ENCODE data around the gene ITFG2.
"Not testable (repeated sequence)": the region's sequence is repeated elsewhere in the genome, so short reads cannot be mapped to it uniquely, and the experiment has no call there.

ITFG2 gene

GRCh38 chr12:2858944-2859421 is 46.5 kb downstream of the ITFG2 start:
- no peak for DNase-seq (ENCODE audit: low read depth in 2 of 3, low spot score in 1 of 3)

- DNase-seq (ENCODE audit: low read depth in 2 of 3, low spot score in 1 of 3), result no peak
These were observed 47.7 kb downstream of the ITFG2 start for GRCh38 chr12:2860170-2860569.

GRCh38 chr12:2862876-2863275 is 50.4 kb downstream of the ITFG2 start:
- DNase-seq (ENCODE audit: low read depth in 2 of 3, low spot score in 1 of 3), result no peak

GRCh38 chr12:2863402-2863801 is 50.9 kb downstream of the ITFG2 start:
- DNase-seq (ENCODE audit: low read depth in 2 of 3, low spot score in 1 of 3), result not testable (repeated sequence)

DNA sequence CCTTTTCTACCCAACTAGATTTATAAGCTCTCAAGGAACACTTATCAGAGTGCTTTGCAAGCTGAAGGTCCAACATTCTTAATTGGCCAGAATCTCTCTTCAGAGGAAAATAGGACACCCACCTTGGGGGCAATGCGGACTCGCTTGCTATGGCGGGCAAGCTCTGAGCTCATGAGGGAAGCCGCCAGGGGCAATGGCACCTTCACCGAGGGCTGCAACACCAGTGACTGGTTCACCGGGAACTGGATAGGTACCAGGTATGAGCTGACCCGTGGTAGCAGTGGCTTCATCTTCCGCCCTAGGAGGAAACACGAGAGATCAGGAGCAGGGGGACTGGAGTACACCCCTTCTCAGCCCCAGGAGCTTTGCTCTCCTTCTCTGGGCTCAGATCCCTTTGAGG is 51.7 kb downstream of the ITFG2 start:
- DNase-seq (ENCODE audit: low read depth in 2 of 3, low spot score in 1 of 3), result no peak

DNA sequence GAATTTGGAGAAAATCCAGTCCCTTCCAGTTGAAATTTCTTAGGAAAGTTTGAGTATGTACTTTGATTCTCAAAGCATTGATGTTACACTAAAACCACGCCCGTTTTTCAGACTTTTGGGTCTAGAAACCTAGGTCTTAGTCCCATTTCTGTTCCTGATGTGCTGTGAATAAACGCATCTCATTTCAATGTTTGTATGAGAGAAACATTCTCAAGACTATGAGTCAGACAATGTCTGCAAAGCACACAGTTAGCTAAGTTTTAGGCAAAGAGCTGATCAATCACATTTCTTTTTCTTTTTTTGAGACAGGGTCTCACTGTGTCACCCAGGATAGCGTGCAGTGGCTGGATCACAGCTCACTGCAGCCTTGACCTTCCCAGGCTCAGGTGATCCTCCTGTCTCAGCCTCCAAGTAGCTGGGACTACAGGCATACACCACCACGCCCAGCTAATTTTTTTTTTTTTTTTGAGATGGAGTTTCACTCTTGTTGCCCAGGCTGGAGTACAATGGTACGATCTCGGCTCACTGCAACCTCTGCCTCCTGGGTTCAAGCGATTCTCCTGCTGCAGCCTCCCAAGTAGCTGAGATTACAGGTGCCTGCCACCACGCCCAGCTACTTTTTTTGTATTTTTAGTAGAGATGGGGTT is 56.6 kb downstream of the ITFG2 start:
- DNase-seq (ENCODE audit: low read depth in 2 of 3, low spot score in 1 of 3), result not testable (repeated sequence)
